OCI-LY1 (cell line): ENCODE measurements around the gene RBMS1.

Experiments used
- H2AFZ ChIP-seq: fragments of 200-600 bp; sonication (generic), shearing (Covaris generic); 2 replicates; pipeline ENCODE4 v1.6.0; 2014; ENCODE audit warnings: antibody characterized with exemption, mild to moderate bottlenecking, low read length
- H3F3A ChIP-seq: fragments of 200-600 bp; sonication (generic), shearing (Covaris generic); 2 replicates; pipeline ENCODE4 v1.6.0; 2014; ENCODE audit warnings: mild to moderate bottlenecking, antibody characterized with exemption, low read length, moderate library complexity; ENCODE audit not compliant: insufficient read depth
- H3K27ac ChIP-seq: fragments of 200-600 bp; sonication (generic); 2 replicates; pipeline ENCODE4 v1.5.1; 2014; ENCODE audit warnings: low read length, mixed run types, mild to moderate bottlenecking, low read depth; ENCODE audit not compliant: poor library complexity, severe bottlenecking
- H3K27me3 ChIP-seq: fragments of 200-600 bp; sonication (generic); 2 replicates; pipeline ENCODE4 v1.6.0; 2014; ENCODE audit warnings: antibody characterized with exemption, mild to moderate bottlenecking, low read length, moderate library complexity; ENCODE audit not compliant: insufficient read depth
- H3K36me3 ChIP-seq: fragments of 200-600 bp; sonication (generic); 2 replicates; pipeline ENCODE4 v1.6.1; 2014; ENCODE audit warnings: mild to moderate bottlenecking, antibody characterized with exemption, low read length, moderate library complexity, mixed read lengths; ENCODE audit not compliant: insufficient read depth
- H3K4me1 ChIP-seq: fragments of 200-600 bp; sonication (generic); 2 replicates; pipeline ENCODE4 v1.5.1; 2014; ENCODE audit warnings: mild to moderate bottlenecking, low read length, moderate library complexity; ENCODE audit not compliant: insufficient read depth, severe bottlenecking
- H3K4me2 ChIP-seq: fragments of 200-600 bp; sonication (generic), shearing (Covaris generic); 2 replicates; pipeline ENCODE4 v1.6.1; 2014; ENCODE audit warnings: low read length
- H3K4me3 ChIP-seq: fragments of 200-600 bp; sonication (generic); 2 replicates; pipeline ENCODE4 v1.5.1; 2014; ENCODE audit warnings: low read length, low read depth, mild to moderate bottlenecking, mixed read lengths; ENCODE audit not compliant: poor library complexity, severe bottlenecking
- H3K79me2 ChIP-seq: fragments of 200-600 bp; shearing (Covaris generic); 2 replicates; pipeline ENCODE4 v1.6.1; 2016; ENCODE audit warnings: mixed run types, low read length, mixed read lengths; ENCODE audit not compliant: insufficient read depth
- H3K9ac ChIP-seq: fragments of 200-600 bp; sonication (generic), shearing (Covaris generic); 2 replicates; pipeline ENCODE4 v1.6.1; 2014; ENCODE audit warnings: mild to moderate bottlenecking, low read length, mixed read lengths
- H3K9me2 ChIP-seq: fragments of 200-600 bp; sonication (generic), shearing (Covaris generic); 2 replicates; pipeline ENCODE4 v1.6.1; 2014; ENCODE audit warnings: low read depth, mild to moderate bottlenecking, low read length, mixed read lengths
- H3K9me3 ChIP-seq: fragments of 200-600 bp; shearing (Covaris generic); 2 replicates; pipeline ENCODE4 v1.6.1; 2014; ENCODE audit warnings: low read length, mixed read lengths
- H4K20me1 ChIP-seq: fragments of 200-600 bp; sonication (generic), shearing (Covaris generic); 2 replicates; pipeline ENCODE4 v1.6.0; 2016; ENCODE audit warnings: mild to moderate bottlenecking, low read length; ENCODE audit not compliant: insufficient read depth
- EZH2 ChIP-seq: fragments of 200-600 bp; sonication (generic), shearing (Covaris generic); IDR thresholded peaks from 2 replicates; pipeline ENCODE4 v1.8.0; 2017; ENCODE audit warnings: borderline replicate concordance, mixed run types, mild to moderate bottlenecking, antibody characterized with exemption, low read length, moderate library complexity, mixed read lengths
- TF ChIP-seq, protein P1 (sequence below): fragments of 200-600 bp; sonication (generic), shearing (Covaris generic); IDR thresholded peaks from 2 replicates; pipeline ENCODE4 v1.5.1; 2017; ENCODE audit warnings: mild to moderate bottlenecking, antibody characterized with exemption, low read length, moderate library complexity, mixed read lengths

The RBMS1 gene

DNA sequence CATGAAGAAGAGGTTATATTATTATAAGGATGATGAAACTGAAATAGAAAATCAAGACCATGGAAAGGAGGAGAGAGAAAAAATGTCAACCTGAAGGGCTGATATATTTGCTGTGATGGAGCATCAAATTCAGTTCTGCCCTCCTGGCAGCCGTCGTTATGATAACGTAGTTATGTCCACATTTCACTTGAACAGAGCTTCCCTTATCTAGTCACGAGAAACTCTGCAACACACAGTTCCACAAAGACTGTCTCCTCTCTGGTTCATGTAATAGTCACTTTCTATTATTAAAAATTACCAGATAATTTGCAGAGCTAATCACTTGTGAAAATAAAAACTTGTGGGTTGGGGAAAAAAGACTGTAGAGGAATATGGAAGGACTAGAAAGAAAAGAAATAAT lies 19.5 kb upstream of the RBMS1 start:
- H2AFZ ChIP-seq, result no peak overlapping the region
- no peak overlapping the region for H3K27ac ChIP-seq

DNA sequence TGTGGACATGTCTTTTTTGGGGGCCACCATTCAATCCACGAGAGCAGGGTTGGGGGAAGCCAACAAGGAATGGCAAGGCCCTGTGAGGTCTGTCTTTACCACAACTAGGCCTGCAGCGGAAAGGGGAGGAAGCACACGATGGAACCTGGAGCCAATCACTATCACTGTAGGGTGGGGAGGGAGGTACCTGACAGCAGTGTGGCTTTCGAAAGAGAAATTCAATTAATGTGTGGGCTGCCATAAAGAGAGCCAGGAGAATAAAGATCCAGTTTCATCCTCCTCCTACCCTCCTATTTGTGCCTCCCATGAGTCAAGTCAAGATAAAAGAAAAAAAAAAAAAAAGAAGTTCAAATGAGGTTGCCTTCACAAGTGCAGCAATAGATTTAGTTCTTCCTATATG lies 18.9 kb upstream of the RBMS1 start:
- Histone ChIP-seq H3K4me2 (no peak overlapping the region), H3K27me3 (no peaks in the 10 kb centered on the region), H3K36me3 (no peaks in the 10 kb centered on the region), H3K9me3 (no peaks in the 10 kb centered on the region), H3K9me2 (no peaks in the 10 kb centered on the region), H3K4me3 (no peak overlapping the region), H3F3A (no peaks in the 10 kb centered on the region), H3K9ac (no peak overlapping the region), H4K20me1 (no peaks in the 10 kb centered on the region), H3K4me1 (no peaks in the 10 kb centered on the region), H3K79me2 (no peaks in the 10 kb centered on the region), H3K27ac (no peak overlapping the region), H2AFZ (no peak overlapping the region)
- no peak for TF ChIP-seq EZH2

More for the DNA sequence above, 19.5 kb upstream of the RBMS1 start:
- no peak overlapping the region for H3K4me2 ChIP-seq
- H3K4me3 ChIP-seq, result no peak overlapping the region
- no peaks in the 10 kb centered on the region for H3K9me3 ChIP-seq
- H3F3A ChIP-seq, result no peaks in the 10 kb centered on the region
- H3K9ac ChIP-seq, result no peak overlapping the region
- H3K4me1 ChIP-seq, result no peaks in the 10 kb centered on the region
- H3K79me2 ChIP-seq, result no peaks in the 10 kb centered on the region
- no peak for TF ChIP-seq EZH2
- TF ChIP-seq, protein P1, sequence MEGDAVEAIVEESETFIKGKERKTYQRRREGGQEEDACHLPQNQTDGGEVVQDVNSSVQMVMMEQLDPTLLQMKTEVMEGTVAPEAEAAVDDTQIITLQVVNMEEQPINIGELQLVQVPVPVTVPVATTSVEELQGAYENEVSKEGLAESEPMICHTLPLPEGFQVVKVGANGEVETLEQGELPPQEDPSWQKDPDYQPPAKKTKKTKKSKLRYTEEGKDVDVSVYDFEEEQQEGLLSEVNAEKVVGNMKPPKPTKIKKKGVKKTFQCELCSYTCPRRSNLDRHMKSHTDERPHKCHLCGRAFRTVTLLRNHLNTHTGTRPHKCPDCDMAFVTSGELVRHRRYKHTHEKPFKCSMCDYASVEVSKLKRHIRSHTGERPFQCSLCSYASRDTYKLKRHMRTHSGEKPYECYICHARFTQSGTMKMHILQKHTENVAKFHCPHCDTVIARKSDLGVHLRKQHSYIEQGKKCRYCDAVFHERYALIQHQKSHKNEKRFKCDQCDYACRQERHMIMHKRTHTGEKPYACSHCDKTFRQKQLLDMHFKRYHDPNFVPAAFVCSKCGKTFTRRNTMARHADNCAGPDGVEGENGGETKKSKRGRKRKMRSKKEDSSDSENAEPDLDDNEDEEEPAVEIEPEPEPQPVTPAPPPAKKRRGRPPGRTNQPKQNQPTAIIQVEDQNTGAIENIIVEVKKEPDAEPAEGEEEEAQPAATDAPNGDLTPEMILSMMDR, result no peak
- no peaks in the 10 kb centered on the region for H4K20me1 ChIP-seq
- H3K9me2 ChIP-seq, result no peaks in the 10 kb centered on the region
- H3K27me3 ChIP-seq, result no peaks in the 10 kb centered on the region
- no peaks in the 10 kb centered on the region for H3K36me3 ChIP-seq

- H3K36me3 ChIP-seq, result no peaks in the 10 kb centered on the region
- no peak overlapping the region for H3K9ac ChIP-seq
- H3K9me3 ChIP-seq, result no peaks in the 10 kb centered on the region
- H3K4me2 ChIP-seq, result no peak overlapping the region
- H3K27ac ChIP-seq, result no peak overlapping the region
- H3K4me3 ChIP-seq, result no peak overlapping the region
- H3F3A ChIP-seq, result no peaks in the 10 kb centered on the region
- H3K27me3 ChIP-seq, result no peaks in the 10 kb centered on the region
- H3K4me1 ChIP-seq, result no peaks in the 10 kb centered on the region
- no peaks in the 10 kb centered on the region for H3K9me2 ChIP-seq
- no peak overlapping the region for H2AFZ ChIP-seq
- no peaks in the 10 kb centered on the region for H3K79me2 ChIP-seq
- H4K20me1 ChIP-seq, result no peaks in the 10 kb centered on the region
- no peak for TF ChIP-seq EZH2
- TF ChIP-seq, protein P1, result no peak
These were observed 17.0 kb upstream of the RBMS1 start for GRCh38 chr2:160510617-160511016.

GRCh38 chr2:160509016-160509415 lies 15.4 kb upstream of the RBMS1 start:
- no peaks in the 10 kb centered on the region for H3K9me3 ChIP-seq
- H3K9ac ChIP-seq, result no peak overlapping the region
- H4K20me1 ChIP-seq, result no peaks in the 10 kb centered on the region
- no peak overlapping the region for H2AFZ ChIP-seq
- H3K27ac ChIP-seq, result no peak overlapping the region
- H3K79me2 ChIP-seq, result no peaks in the 10 kb centered on the region
- H3K9me2 ChIP-seq, result no peaks in the 10 kb centered on the region
- no peak overlapping the region for H3K4me3 ChIP-seq
- no peak overlapping the region for H3K4me2 ChIP-seq
- no peaks in the 10 kb centered on the region for H3F3A ChIP-seq
- no peaks in the 10 kb centered on the region for H3K36me3 ChIP-seq
- TF ChIP-seq, protein P1, result no peak
- no peak for TF ChIP-seq EZH2
- H3K4me1 ChIP-seq, result no peaks in the 10 kb centered on the region
- H3K27me3 ChIP-seq, result no peaks in the 10 kb centered on the region
